NAMALWA (cell line): Measurements from ENCODE around the gene CLIC3.

Experiments
- DNase-seq: peaks from one replicate; pipeline ENCODE4 v3.0.0-alpha.2; 2015; ENCODE audit warnings: low spot score

Gene CLIC3

GRCh38 chr9:136980669-136981478 is 15.5 kb downstream of the CLIC3 start:
- no peak for DNase-seq

GRCh38 chr9:136979769-136980587 is 16.4 kb downstream of the CLIC3 start:
- no peak for DNase-seq

GRCh38 chr9:136978865-136979544 is 17.4 kb downstream of the CLIC3 start:
- DNase-seq = no peak

GRCh38 chr9:136978073-136978864 is 18.1 kb downstream of the CLIC3 start:
- peak; percentile 55 for DNase-seq

GRCh38 chr9:136977649-136978072 is 18.7 kb downstream of the CLIC3 start:
- no peak for DNase-seq

- DNase-seq = no peak
Observed at GRCh38 chr9:136977223-136977622, 19.1 kb downstream of the CLIC3 start, which contains the start of gene PTGDS. Gene PTGDS, plus strand, starts transcription at chr9:136977504. Its CDS starts 75 bp downstream, at chr9:136977579.

GRCh38 chr9:136975644-136976043 is 20.7 kb downstream of the CLIC3 start:
- DNase-seq = peak; percentile 51

- no peak for DNase-seq
Observed at GRCh38 chr9:136974817-136975535, 21.4 kb downstream of the CLIC3 start.

- no peak for DNase-seq
Observed at GRCh38 chr9:136973618-136974617, 22.4 kb downstream of the CLIC3 start.

GRCh38 chr9:136972743-136973142 is 23.6 kb downstream of the CLIC3 start:
- DNase-seq = no peak

GRCh38 chr9:136972335-136972734 is 24.0 kb downstream of the CLIC3 start:
- DNase-seq = no peak

GRCh38 chr9:136971746-136972145 is 24.6 kb downstream of the CLIC3 start:
- DNase-seq = no peak

- DNase-seq = peak; percentile 44
Observed at GRCh38 chr9:136970361-136970760, 26.0 kb downstream of the CLIC3 start.

- DNase-seq = no peak
Observed at GRCh38 chr9:136969774-136970173, 26.6 kb downstream of the CLIC3 start.

- no peak for DNase-seq
Observed at GRCh38 chr9:136969150-136969549, 27.2 kb downstream of the CLIC3 start.

GRCh38 chr9:136968333-136969127 is 27.8 kb downstream of the CLIC3 start:
- no peak for DNase-seq

GRCh38 chr9:136965771-136966484 is 30.4 kb downstream of the CLIC3 start:
- peak; percentile 33 for DNase-seq

GRCh38 chr9:136964833-136965422 is 31.4 kb downstream of the CLIC3 start:
- no peak for DNase-seq
